GM18507 (cell line): ENCODE results near the gene DISP3.
"Not testable (repeated sequence)": the region's sequence is repeated elsewhere in the genome, so short reads cannot be mapped to it uniquely, and the experiment has no call there.

Source experiments
- DNase-seq: peaks from one replicate; pipeline ENCODE4 v3.0.0; 2011; ENCODE audit warnings: low read depth; ENCODE audit not compliant: insufficient read length; ENCODE audit errors: extremely low spot score
- FAIRE-seq: peaks from 2 replicates; lab custom pipeline; 2011; peaks lifted over from hg19 to GRCh38; lab: Jason Lieb, UNC

The DISP3 gene

GRCh38 chr1:11567244-11568065, 88.5 kb downstream of the DISP3 start:
- FAIRE-seq, result no peak
- no peak for DNase-seq

GRCh38 chr1:11568687-11569086, 89.7 kb downstream of the DISP3 start:
- no peak for DNase-seq
- no peak for FAIRE-seq

GRCh38 chr1:11569551-11569950, 90.6 kb downstream of the DISP3 start:
- DNase-seq, result no peak

GRCh38 chr1:11569954-11570353, 91.0 kb downstream of the DISP3 start:
- no peak for DNase-seq
- FAIRE-seq, result no peak

More at GRCh38 chr1:11569551-11569950, 90.6 kb downstream of the DISP3 start:
- FAIRE-seq, result no peak

GRCh38 chr1:11570821-11571380, 91.9 kb downstream of the DISP3 start:
- DNase-seq, result no peak
- no peak for FAIRE-seq

- FAIRE-seq, result no peak
- no peak for DNase-seq
Measured at GRCh38 chr1:11571906-11572616, 93.1 kb downstream of the DISP3 start.

GRCh38 chr1:11573116-11573692, 94.2 kb downstream of the DISP3 start:
- no peak for FAIRE-seq
- no peak for DNase-seq

- FAIRE-seq (no peak), DNase-seq (no peak)
Measured at GRCh38 chr1:11575553-11575952, 96.6 kb downstream of the DISP3 start.

GRCh38 chr1:11576109-11576875, 97.3 kb downstream of the DISP3 start:
- DNase-seq (no peak), FAIRE-seq (no peak)

- FAIRE-seq (no peak), DNase-seq (no peak)
Measured at GRCh38 chr1:11578004-11578403, 99.0 kb downstream of the DISP3 start.

- no peak for FAIRE-seq
Measured at GRCh38 chr1:11579506-11579905, 100.6 kb downstream of the DISP3 start.

GRCh38 chr1:11580049-11580448, 101.1 kb downstream of the DISP3 start:
- not testable (repeated sequence) for FAIRE-seq, DNase-seq

More at GRCh38 chr1:11579506-11579905, 100.6 kb downstream of the DISP3 start:
- DNase-seq, result no peak

GRCh38 chr1:11581445-11581991, 102.6 kb downstream of the DISP3 start:
- FAIRE-seq (no peak), DNase-seq (no peak)

- DNase-seq (no peak), FAIRE-seq (no peak)
Measured at GRCh38 chr1:11585389-11585788, 106.4 kb downstream of the DISP3 start.
